ENCODE data around the gene SYT1.

SYT1 gene

GRCh38 chr12:79301181-79301580 is 436.6 kb downstream of the SYT1 start:
- peaks cover 26% of the 10 kb centered on the region for H3K36me3 ChIP-seq (ENCODE audit: control insufficient read depth, insufficient read depth, low read length)
- H3K9me3 ChIP-seq (ENCODE audit: control insufficient read depth, insufficient read depth, low read length) = no peaks in the 10 kb centered on the region
- no peak overlapping the region for H3K4me3 ChIP-seq (ENCODE audit: low read depth, low read length)
- no peak overlapping the region for H3K9ac ChIP-seq (ENCODE audit: low read depth, low read length)
- H3K4me1 ChIP-seq (ENCODE audit: control insufficient read depth, insufficient read depth, low read length) = no peaks in the 10 kb centered on the region
- H3K27ac ChIP-seq (ENCODE audit: low read depth, low read length) = no peak overlapping the region
- H3K27me3 ChIP-seq (ENCODE audit: control insufficient read depth, insufficient read depth, low read length) = no peaks in the 10 kb centered on the region

- H3K9ac ChIP-seq (ENCODE audit: low read depth, low read length) = no peak overlapping the region
- H3K27me3 ChIP-seq (ENCODE audit: control insufficient read depth, insufficient read depth, low read length) = no peaks in the 10 kb centered on the region
- H3K27ac ChIP-seq (ENCODE audit: low read depth, low read length) = no peak overlapping the region
- H3K4me3 ChIP-seq (ENCODE audit: low read depth, low read length) = no peak overlapping the region
- peaks cover 15% of the 10 kb centered on the region for H3K36me3 ChIP-seq (ENCODE audit: control insufficient read depth, insufficient read depth, low read length)
- H3K9me3 ChIP-seq (ENCODE audit: control insufficient read depth, insufficient read depth, low read length) = no peaks in the 10 kb centered on the region
- no peaks in the 10 kb centered on the region for H3K4me1 ChIP-seq (ENCODE audit: control insufficient read depth, insufficient read depth, low read length)
Measured at GRCh38 chr12:79302162-79302814, 437.7 kb downstream of the SYT1 start.

- no peak overlapping the region for H3K9ac ChIP-seq (ENCODE audit: low read depth, low read length)
- H3K36me3 ChIP-seq (ENCODE audit: control insufficient read depth, insufficient read depth, low read length) = no peaks in the 10 kb centered on the region
- no peaks in the 10 kb centered on the region for H3K9me3 ChIP-seq (ENCODE audit: control insufficient read depth, insufficient read depth, low read length)
- no peaks in the 10 kb centered on the region for H3K4me1 ChIP-seq (ENCODE audit: control insufficient read depth, insufficient read depth, low read length)
- no peaks in the 10 kb centered on the region for H3K27me3 ChIP-seq (ENCODE audit: control insufficient read depth, insufficient read depth, low read length)
- H3K27ac ChIP-seq (ENCODE audit: low read depth, low read length) = no peak overlapping the region
- no peak overlapping the region for H3K4me3 ChIP-seq (ENCODE audit: low read depth, low read length)
Measured at GRCh38 chr12:79307340-79307739, 442.8 kb downstream of the SYT1 start.

- Histone ChIP-seq H3K4me3 (ENCODE audit: low read depth, low read length) (no peak overlapping the region), H3K36me3 (ENCODE audit: control insufficient read depth, insufficient read depth, low read length) (no peaks in the 10 kb centered on the region), H3K4me1 (ENCODE audit: control insufficient read depth, insufficient read depth, low read length) (no peaks in the 10 kb centered on the region), H3K27me3 (ENCODE audit: control insufficient read depth, insufficient read depth, low read length) (no peaks in the 10 kb centered on the region), H3K9me3 (ENCODE audit: control insufficient read depth, insufficient read depth, low read length) (no peaks in the 10 kb centered on the region), H3K9ac (ENCODE audit: low read depth, low read length) (no peak overlapping the region), H3K27ac (ENCODE audit: low read depth, low read length) (no peak overlapping the region)
Measured at GRCh38 chr12:79309039-79309438, 444.5 kb downstream of the SYT1 start.

- no peaks in the 10 kb centered on the region for H3K27me3 ChIP-seq (ENCODE audit: control insufficient read depth, insufficient read depth, low read length)
- H3K36me3 ChIP-seq (ENCODE audit: control insufficient read depth, insufficient read depth, low read length) = no peaks in the 10 kb centered on the region
- no peak overlapping the region for H3K27ac ChIP-seq (ENCODE audit: low read depth, low read length)
- no peaks in the 10 kb centered on the region for H3K9me3 ChIP-seq (ENCODE audit: control insufficient read depth, insufficient read depth, low read length)
- H3K4me1 ChIP-seq (ENCODE audit: control insufficient read depth, insufficient read depth, low read length) = peaks cover 13% of the 10 kb centered on the region
- H3K4me3 ChIP-seq (ENCODE audit: low read depth, low read length) = no peak overlapping the region
- H3K9ac ChIP-seq (ENCODE audit: low read depth, low read length) = no peak overlapping the region
Measured at GRCh38 chr12:79317179-79317847, 452.7 kb downstream of the SYT1 start.

- Histone ChIP-seq H3K4me3 (ENCODE audit: low read depth, low read length) (no peak overlapping the region), H3K9ac (ENCODE audit: low read depth, low read length) (no peak overlapping the region), H3K9me3 (ENCODE audit: control insufficient read depth, insufficient read depth, low read length) (no peaks in the 10 kb centered on the region), H3K27ac (ENCODE audit: low read depth, low read length) (no peak overlapping the region), H3K36me3 (ENCODE audit: control insufficient read depth, insufficient read depth, low read length) (no peaks in the 10 kb centered on the region), H3K4me1 (ENCODE audit: control insufficient read depth, insufficient read depth, low read length) (peaks cover 36% of the 10 kb centered on the region), H3K27me3 (ENCODE audit: control insufficient read depth, insufficient read depth, low read length) (no peaks in the 10 kb centered on the region)
Measured at GRCh38 chr12:79322905-79323304, 458.3 kb downstream of the SYT1 start.

- Histone ChIP-seq H3K36me3 (ENCODE audit: control insufficient read depth, insufficient read depth, low read length) (no peaks in the 10 kb centered on the region), H3K9me3 (ENCODE audit: control insufficient read depth, insufficient read depth, low read length) (no peaks in the 10 kb centered on the region), H3K27ac (ENCODE audit: low read depth, low read length) (no peak overlapping the region), H3K27me3 (ENCODE audit: control insufficient read depth, insufficient read depth, low read length) (no peaks in the 10 kb centered on the region), H3K4me1 (ENCODE audit: control insufficient read depth, insufficient read depth, low read length) (peaks cover 40% of the 10 kb centered on the region), H3K9ac (ENCODE audit: low read depth, low read length) (no peak overlapping the region), H3K4me3 (ENCODE audit: low read depth, low read length) (no peak overlapping the region)
Measured at GRCh38 chr12:79324571-79324970, 460.0 kb downstream of the SYT1 start.

- no peak overlapping the region for H3K4me3 ChIP-seq (ENCODE audit: low read depth, low read length)
- no peaks in the 10 kb centered on the region for H3K27me3 ChIP-seq (ENCODE audit: control insufficient read depth, insufficient read depth, low read length)
- H3K36me3 ChIP-seq (ENCODE audit: control insufficient read depth, insufficient read depth, low read length) = no peaks in the 10 kb centered on the region
- peaks cover 39% of the 10 kb centered on the region for H3K4me1 ChIP-seq (ENCODE audit: control insufficient read depth, insufficient read depth, low read length)
- H3K9ac ChIP-seq (ENCODE audit: low read depth, low read length) = no peak overlapping the region
- no peaks in the 10 kb centered on the region for H3K9me3 ChIP-seq (ENCODE audit: control insufficient read depth, insufficient read depth, low read length)
- no peak overlapping the region for H3K27ac ChIP-seq (ENCODE audit: low read depth, low read length)
Measured at GRCh38 chr12:79326222-79326621, 461.6 kb downstream of the SYT1 start.

- Histone ChIP-seq H3K9me3 (ENCODE audit: control insufficient read depth, insufficient read depth, low read length) (no peaks in the 10 kb centered on the region), H3K36me3 (ENCODE audit: control insufficient read depth, insufficient read depth, low read length) (no peaks in the 10 kb centered on the region), H3K9ac (ENCODE audit: low read depth, low read length) (no peak overlapping the region), H3K27me3 (ENCODE audit: control insufficient read depth, insufficient read depth, low read length) (no peaks in the 10 kb centered on the region), H3K4me3 (ENCODE audit: low read depth, low read length) (no peak overlapping the region), H3K4me1 (ENCODE audit: control insufficient read depth, insufficient read depth, low read length) (peaks cover 39% of the 10 kb centered on the region), H3K27ac (ENCODE audit: low read depth, low read length) (no peak overlapping the region)
Measured at GRCh38 chr12:79326663-79327062, 462.1 kb downstream of the SYT1 start.

GRCh38 chr12:79327465-79327864 is 462.9 kb downstream of the SYT1 start:
- Histone ChIP-seq H3K36me3 (ENCODE audit: control insufficient read depth, insufficient read depth, low read length) (no peaks in the 10 kb centered on the region), H3K27me3 (ENCODE audit: control insufficient read depth, insufficient read depth, low read length) (no peaks in the 10 kb centered on the region), H3K27ac (ENCODE audit: low read depth, low read length) (no peak overlapping the region), H3K4me3 (ENCODE audit: low read depth, low read length) (no peak overlapping the region), H3K9ac (ENCODE audit: low read depth, low read length) (no peak overlapping the region), H3K4me1 (ENCODE audit: control insufficient read depth, insufficient read depth, low read length) (peaks cover 40% of the 10 kb centered on the region), H3K9me3 (ENCODE audit: control insufficient read depth, insufficient read depth, low read length) (no peaks in the 10 kb centered on the region)

GRCh38 chr12:79329933-79330332 is 465.4 kb downstream of the SYT1 start:
- no peak overlapping the region for H3K27ac ChIP-seq (ENCODE audit: low read depth, low read length)
- H3K27me3 ChIP-seq (ENCODE audit: control insufficient read depth, insufficient read depth, low read length) = no peaks in the 10 kb centered on the region
- no peaks in the 10 kb centered on the region for H3K9me3 ChIP-seq (ENCODE audit: control insufficient read depth, insufficient read depth, low read length)
- H3K36me3 ChIP-seq (ENCODE audit: control insufficient read depth, insufficient read depth, low read length) = no peaks in the 10 kb centered on the region
- peaks cover 47% of the 10 kb centered on the region for H3K4me1 ChIP-seq (ENCODE audit: control insufficient read depth, insufficient read depth, low read length)
- no peak overlapping the region for H3K9ac ChIP-seq (ENCODE audit: low read depth, low read length)
- no peak overlapping the region for H3K4me3 ChIP-seq (ENCODE audit: low read depth, low read length)

All from HUES48 (cell line).